Peyer's patch (tissue), 4 donors: ENCODE measurements around the gene FNDC3B.

Experiments used
- POLR2A ChIP-seq, 2 donors: fragments of 450-650 bp; IDR thresholded peaks; one replicate each; pipeline ENCODE4 v1.5.1; 2017; ENCODE audit warnings: antibody characterized with exemption in 2 of 2, mild to moderate bottlenecking in 2 of 2, moderate library complexity in 2 of 2
- TF ChIP-seq, protein P1 (sequence below), 6 experiments: fragments of 450-650 bp in 4 of 6; fragments of 200-600 bp in 2 of 6; sonication (generic) in 1 of 6; IDR thresholded peaks; one replicate each; pipeline ENCODE4 v1.5.1; 2017 to 2019; ENCODE audit warnings: antibody characterized with exemption in 6 of 6, mild to moderate bottlenecking in 3 of 6, moderate library complexity in 1 of 6

DNA sequence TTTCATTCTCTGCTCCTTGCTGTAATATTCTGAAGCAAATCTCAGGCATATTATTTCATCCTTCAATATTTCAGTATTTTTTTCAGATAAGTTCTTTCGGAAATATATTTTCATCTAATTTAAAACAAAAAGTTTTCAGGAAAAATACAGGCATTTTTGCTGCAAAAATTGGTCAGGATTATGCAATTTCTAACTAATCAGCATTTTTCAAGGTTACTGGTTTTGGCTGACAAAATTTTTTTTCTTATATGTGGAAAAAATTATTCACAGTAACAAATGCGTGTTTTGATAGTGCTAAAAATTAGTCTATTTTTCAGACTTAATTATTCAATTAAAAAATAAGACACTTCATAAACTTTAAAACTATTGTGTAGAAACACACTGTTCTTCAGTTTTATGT lies 31.4 kb downstream of the FNDC3B start:
- TF ChIP-seq, protein P1, sequence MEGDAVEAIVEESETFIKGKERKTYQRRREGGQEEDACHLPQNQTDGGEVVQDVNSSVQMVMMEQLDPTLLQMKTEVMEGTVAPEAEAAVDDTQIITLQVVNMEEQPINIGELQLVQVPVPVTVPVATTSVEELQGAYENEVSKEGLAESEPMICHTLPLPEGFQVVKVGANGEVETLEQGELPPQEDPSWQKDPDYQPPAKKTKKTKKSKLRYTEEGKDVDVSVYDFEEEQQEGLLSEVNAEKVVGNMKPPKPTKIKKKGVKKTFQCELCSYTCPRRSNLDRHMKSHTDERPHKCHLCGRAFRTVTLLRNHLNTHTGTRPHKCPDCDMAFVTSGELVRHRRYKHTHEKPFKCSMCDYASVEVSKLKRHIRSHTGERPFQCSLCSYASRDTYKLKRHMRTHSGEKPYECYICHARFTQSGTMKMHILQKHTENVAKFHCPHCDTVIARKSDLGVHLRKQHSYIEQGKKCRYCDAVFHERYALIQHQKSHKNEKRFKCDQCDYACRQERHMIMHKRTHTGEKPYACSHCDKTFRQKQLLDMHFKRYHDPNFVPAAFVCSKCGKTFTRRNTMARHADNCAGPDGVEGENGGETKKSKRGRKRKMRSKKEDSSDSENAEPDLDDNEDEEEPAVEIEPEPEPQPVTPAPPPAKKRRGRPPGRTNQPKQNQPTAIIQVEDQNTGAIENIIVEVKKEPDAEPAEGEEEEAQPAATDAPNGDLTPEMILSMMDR (IDR thresholded peaks at IDR 0.05) = no peak
- no peak for TF ChIP-seq POLR2A (IDR thresholded peaks at IDR 0.05)
